Measurements from ENCODE around the gene SARM1. TPM values are rescaled to one million over a fixed set of nuclear protein-coding genes. Genes with fewer than 3 reads are reported as not detected.

SARM1 gene
- total RNA-seq, 1 experiment from 2014 or later = 23.9 TPM

GRCh38 chr17:28344435-28344901 lies 27.0 kb upstream of the SARM1 start:
- no peaks in the 10 kb centered on the region for H3K9me2 ChIP-seq (replicated peaks; ENCODE audit: insufficient read depth, low read length)
- no peaks in the 10 kb centered on the region for H3K27me3 ChIP-seq (ENCODE audit: low read length)
- no peaks in the 10 kb centered on the region for H3K9me3 ChIP-seq (ENCODE audit: low read length)
- H3K27ac ChIP-seq (ENCODE audit: low read length) = no peak overlapping the region
- DNase-seq = no peak
- peaks cover 3% of the 10 kb centered on the region; the same call in 1 of the 2 replicates for H3K4me1 ChIP-seq (ENCODE audit: low read length)
- no peak overlapping the region for H2AFZ ChIP-seq (ENCODE audit: low read length)
- H3K4me2 ChIP-seq (ENCODE audit: low read depth, low read length, poor library complexity, severe bottlenecking) = no peak overlapping the region
- peaks cover 5% of the 10 kb centered on the region; the same call in 1 of the 2 replicates for H3K36me3 ChIP-seq (ENCODE audit: insufficient read depth, low read length)
- H3K79me2 ChIP-seq (ENCODE audit: low read length) = no peaks in the 10 kb centered on the region
- H3K4me3 ChIP-seq (ENCODE audit: low read length) = no peak overlapping the region
- no peaks in the 10 kb centered on the region for H4K20me1 ChIP-seq (ENCODE audit: insufficient read depth, low read depth, low read length)
- H3K9ac ChIP-seq (ENCODE audit: low read length) = no peak overlapping the region

GRCh38 chr17:28345419-28346198 lies 25.9 kb upstream of the SARM1 start:
- no peaks in the 10 kb centered on the region for H3K9me3 ChIP-seq (ENCODE audit: low read length)
- peaks cover 3% of the 10 kb centered on the region; the same call in 1 of the 2 replicates for H3K4me1 ChIP-seq (ENCODE audit: low read length)
- no peak overlapping the region for H3K4me3 ChIP-seq (ENCODE audit: low read length)
- no peak overlapping the region for H3K9ac ChIP-seq (ENCODE audit: low read length)
- no peak overlapping the region for H2AFZ ChIP-seq (ENCODE audit: low read length)
- H3K27me3 ChIP-seq (ENCODE audit: low read length) = no peaks in the 10 kb centered on the region
- DNase-seq = no peak
- H3K79me2 ChIP-seq (ENCODE audit: low read length) = no peaks in the 10 kb centered on the region
- H4K20me1 ChIP-seq (ENCODE audit: insufficient read depth, low read depth, low read length) = no peaks in the 10 kb centered on the region
- H3K9me2 ChIP-seq (replicated peaks; ENCODE audit: insufficient read depth, low read length) = no peaks in the 10 kb centered on the region
- H3K4me2 ChIP-seq (ENCODE audit: low read depth, low read length, poor library complexity, severe bottlenecking) = no peak overlapping the region
- no peak overlapping the region for H3K27ac ChIP-seq (ENCODE audit: low read length)
- peaks cover 10% of the 10 kb centered on the region; the same call in 1 of the 2 replicates for H3K36me3 ChIP-seq (ENCODE audit: insufficient read depth, low read length)

DNA sequence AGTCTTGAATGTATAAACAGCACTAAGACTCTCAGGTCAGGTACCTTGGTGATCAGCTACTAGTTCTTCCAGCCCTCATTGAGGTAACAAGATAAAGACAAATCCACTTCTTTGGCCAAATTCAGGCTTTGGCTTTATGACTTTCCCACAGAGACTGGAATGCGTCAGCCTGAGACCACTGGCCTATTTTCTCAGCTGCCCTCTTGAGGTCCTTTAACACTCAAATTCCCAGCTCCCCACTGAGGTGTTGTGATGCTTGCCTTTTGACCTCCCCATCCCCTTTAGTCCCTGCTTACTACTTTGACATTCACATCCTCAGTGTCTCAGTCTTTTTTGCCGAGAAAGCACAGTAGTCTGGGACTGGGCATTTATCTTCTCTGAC lies 25.3 kb upstream of the SARM1 start:
- H3K9ac ChIP-seq (ENCODE audit: low read length) = no peak overlapping the region
- H3K9me2 ChIP-seq (replicated peaks; ENCODE audit: insufficient read depth, low read length) = no peaks in the 10 kb centered on the region
- peaks cover 3% of the 10 kb centered on the region; the same call in 1 of the 2 replicates for H3K4me1 ChIP-seq (ENCODE audit: low read length)
- H3K27ac ChIP-seq (ENCODE audit: low read length) = no peak overlapping the region
- peaks cover 16% of the 10 kb centered on the region; the same call in 1 of the 2 replicates for H3K36me3 ChIP-seq (ENCODE audit: insufficient read depth, low read length)
- H3K4me2 ChIP-seq (ENCODE audit: low read depth, low read length, poor library complexity, severe bottlenecking) = no peak overlapping the region
- H4K20me1 ChIP-seq (ENCODE audit: insufficient read depth, low read depth, low read length) = no peaks in the 10 kb centered on the region
- H3K79me2 ChIP-seq (ENCODE audit: low read length) = no peaks in the 10 kb centered on the region
- H3K9me3 ChIP-seq (ENCODE audit: low read length) = no peaks in the 10 kb centered on the region
- no peak for DNase-seq
- H3K27me3 ChIP-seq (ENCODE audit: low read length) = no peaks in the 10 kb centered on the region
- H3K4me3 ChIP-seq (ENCODE audit: low read length) = no peak overlapping the region
- H2AFZ ChIP-seq (ENCODE audit: low read length) = no peak overlapping the region

DNA sequence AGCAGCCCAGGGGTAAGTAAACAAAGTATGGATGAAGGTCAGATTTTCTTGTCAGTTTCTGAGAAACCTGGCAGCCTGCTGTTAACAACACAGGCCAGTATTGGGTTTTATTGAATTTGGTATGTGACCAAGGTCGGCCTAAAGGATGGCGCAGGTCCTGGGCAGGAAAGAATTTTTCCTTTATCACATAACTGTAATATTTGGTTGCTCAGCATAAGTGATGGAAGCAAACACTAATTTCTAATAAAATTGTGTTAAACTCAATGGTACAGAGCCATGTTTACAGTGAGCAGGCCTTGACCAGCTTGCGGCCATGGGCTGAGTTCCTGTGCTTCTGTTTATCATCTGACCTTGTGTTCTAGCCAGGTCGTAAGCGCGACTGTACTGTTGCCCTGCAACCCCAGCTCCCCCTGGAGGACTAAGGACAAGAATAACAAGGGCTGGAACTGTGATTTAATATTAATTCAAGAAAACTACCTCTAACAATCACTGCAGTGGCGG lies 24.7 kb upstream of the SARM1 start:
- no peak for DNase-seq
- Histone ChIP-seq H3K27me3 (ENCODE audit: low read length) (no peaks in the 10 kb centered on the region), H4K20me1 (ENCODE audit: insufficient read depth, low read depth, low read length) (no peaks in the 10 kb centered on the region), H3K79me2 (ENCODE audit: low read length) (no peaks in the 10 kb centered on the region), H2AFZ (ENCODE audit: low read length) (no peak overlapping the region), H3K4me3 (ENCODE audit: low read length) (no peak overlapping the region), H3K4me1 (ENCODE audit: low read length) (peaks cover 3% of the 10 kb centered on the region; the same call in 1 of the 2 replicates), H3K4me2 (ENCODE audit: low read depth, low read length, poor library complexity, severe bottlenecking) (no peak overlapping the region), H3K9me3 (ENCODE audit: low read length) (no peaks in the 10 kb centered on the region), H3K27ac (ENCODE audit: low read length) (no peak overlapping the region), H3K9me2 (replicated peaks; ENCODE audit: insufficient read depth, low read length) (no peaks in the 10 kb centered on the region), H3K36me3 (ENCODE audit: insufficient read depth, low read length) (peaks cover 18% of the 10 kb centered on the region; the same call in 1 of the 2 replicates), H3K9ac (ENCODE audit: low read length) (no peak overlapping the region)

GRCh38 chr17:28347261-28347891 lies 24.1 kb upstream of the SARM1 start:
- Histone ChIP-seq H3K4me2 (ENCODE audit: low read depth, low read length, poor library complexity, severe bottlenecking) (no peak overlapping the region), H3K4me1 (ENCODE audit: low read length) (peaks cover 3% of the 10 kb centered on the region; the same call in 1 of the 2 replicates), H3K9ac (ENCODE audit: low read length) (no peak overlapping the region), H2AFZ (ENCODE audit: low read length) (no peak overlapping the region), H3K36me3 (ENCODE audit: insufficient read depth, low read length) (peaks cover 20% of the 10 kb centered on the region; the same call in 1 of the 2 replicates), H3K27me3 (ENCODE audit: low read length) (no peaks in the 10 kb centered on the region), H3K9me2 (replicated peaks; ENCODE audit: insufficient read depth, low read length) (no peaks in the 10 kb centered on the region), H3K4me3 (ENCODE audit: low read length) (no peak overlapping the region), H3K9me3 (ENCODE audit: low read length) (no peaks in the 10 kb centered on the region), H4K20me1 (ENCODE audit: insufficient read depth, low read depth, low read length) (no peaks in the 10 kb centered on the region), H3K27ac (ENCODE audit: low read length) (no peak overlapping the region), H3K79me2 (ENCODE audit: low read length) (no peaks in the 10 kb centered on the region)
- no peak for DNase-seq

- no peaks in the 10 kb centered on the region for H4K20me1 ChIP-seq (ENCODE audit: insufficient read depth, low read depth, low read length)
- H3K27ac ChIP-seq (ENCODE audit: low read length) = no peak overlapping the region
- no peak overlapping the region for H3K9ac ChIP-seq (ENCODE audit: low read length)
- H3K79me2 ChIP-seq (ENCODE audit: low read length) = no peaks in the 10 kb centered on the region
- no peak overlapping the region for H3K4me2 ChIP-seq (ENCODE audit: low read depth, low read length, poor library complexity, severe bottlenecking)
- no peaks in the 10 kb centered on the region for H3K9me3 ChIP-seq (ENCODE audit: low read length)
- peaks cover 30% of the 10 kb centered on the region; the same call in 1 of the 2 replicates for H3K36me3 ChIP-seq (ENCODE audit: insufficient read depth, low read length)
- DNase-seq = no peak
- H2AFZ ChIP-seq (ENCODE audit: low read length) = no peak overlapping the region
- H3K4me3 ChIP-seq (ENCODE audit: low read length) = no peak overlapping the region
- H3K4me1 ChIP-seq (ENCODE audit: low read length) = no peaks in the 10 kb centered on the region
- H3K9me2 ChIP-seq (replicated peaks; ENCODE audit: insufficient read depth, low read length) = no peaks in the 10 kb centered on the region
- no peaks in the 10 kb centered on the region for H3K27me3 ChIP-seq (ENCODE audit: low read length)
These were observed 22.5 kb upstream of the SARM1 start for GRCh38 chr17:28348979-28349378.

GRCh38 chr17:28350271-28350670 lies 21.2 kb upstream of the SARM1 start:
- peaks cover 7% of the 10 kb centered on the region for H3K79me2 ChIP-seq (ENCODE audit: low read length)
- H3K4me3 ChIP-seq (ENCODE audit: low read length) = no peak overlapping the region
- H3K9me2 ChIP-seq (replicated peaks; ENCODE audit: insufficient read depth, low read length) = no peaks in the 10 kb centered on the region
- H3K4me2 ChIP-seq (ENCODE audit: low read depth, low read length, poor library complexity, severe bottlenecking) = no peak overlapping the region
- no peak overlapping the region for H3K9ac ChIP-seq (ENCODE audit: low read length)
- no peak overlapping the region for H2AFZ ChIP-seq (ENCODE audit: low read length)
- H3K36me3 ChIP-seq (ENCODE audit: insufficient read depth, low read length) = peaks cover 41% of the 10 kb centered on the region; the same call in 1 of the 2 replicates
- no peak overlapping the region for H3K27ac ChIP-seq (ENCODE audit: low read length)
- DNase-seq = no peak
- H3K27me3 ChIP-seq (ENCODE audit: low read length) = no peaks in the 10 kb centered on the region
- H3K9me3 ChIP-seq (ENCODE audit: low read length) = no peaks in the 10 kb centered on the region
- no peaks in the 10 kb centered on the region for H4K20me1 ChIP-seq (ENCODE audit: insufficient read depth, low read depth, low read length)
- H3K4me1 ChIP-seq (ENCODE audit: low read length) = peaks cover 2% of the 10 kb centered on the region; the same call in 1 of the 2 replicates

All from Karpas-422 (cell line).